HL-60/S4 treated with retinoic acid at 250 ng/mL for 4 days and 3 days (cell line): ENCODE data around the gene APC.
"Not testable (repeated sequence)": the region's sequence is repeated elsewhere in the genome, so short reads cannot be mapped to it uniquely, and the experiment has no call there.

Source experiments
- in situ Hi-C: fragments of 300-500 bp; cut with MboI; formaldehyde crosslinking; loops from 2 replicates; pipeline ENCODE4 v1.7.0; 2022; ENCODE audit warnings: low sequenced_read_pairs

The APC gene

DNA sequence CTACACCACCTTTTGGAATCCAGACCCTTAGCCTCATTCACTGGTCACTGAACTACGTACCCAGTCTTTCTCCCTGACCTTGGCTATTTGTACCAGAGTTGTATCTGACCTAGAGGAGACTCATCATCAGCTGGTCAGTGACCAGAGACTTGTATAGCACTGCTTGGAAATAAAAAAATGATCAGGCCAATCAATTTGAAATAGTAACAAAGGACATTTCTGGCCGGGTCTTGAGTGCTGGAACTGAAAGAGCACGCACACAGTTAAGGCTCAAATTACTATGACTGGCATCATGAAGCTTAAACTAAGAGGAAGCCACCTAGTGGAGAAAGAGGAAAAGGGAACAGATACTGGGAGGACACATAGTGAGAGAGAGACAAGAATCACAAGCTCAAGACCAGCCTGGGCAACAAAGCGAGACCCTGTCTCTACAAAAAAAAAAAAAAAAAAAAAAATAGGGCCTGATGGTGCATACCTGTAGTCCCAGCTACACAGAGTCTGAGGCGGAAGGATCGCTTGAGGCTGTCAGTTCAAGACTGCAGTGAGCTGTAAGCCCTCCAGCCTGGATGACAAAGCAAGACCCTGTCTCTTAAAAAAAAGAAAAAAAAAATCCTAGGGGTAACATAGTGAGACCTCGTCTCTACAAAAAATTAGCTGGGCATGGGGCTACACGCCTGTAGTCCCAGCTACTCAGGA lies 110.6 kb downstream of the APC start:
- in situ Hi-C loops, result no loop called here

DNA sequence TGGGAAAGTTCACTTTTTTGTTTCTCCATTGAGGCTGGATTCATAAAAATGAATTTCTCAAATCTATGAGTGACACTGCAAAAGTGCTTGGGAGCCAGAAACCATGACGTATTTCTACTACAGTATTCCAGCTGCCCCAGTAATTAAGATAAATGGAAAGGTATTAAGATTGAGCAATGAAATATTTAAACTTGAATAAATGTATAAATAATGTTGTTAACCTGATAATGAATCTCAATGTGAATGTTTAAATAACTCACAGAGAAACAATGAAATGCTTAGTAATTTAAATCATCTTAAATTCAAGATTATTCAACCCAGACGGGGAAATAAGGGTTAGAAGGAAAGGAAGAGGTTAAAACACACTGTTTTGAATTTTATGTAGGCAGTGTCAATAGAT lies 112.2 kb downstream of the APC start:
- in situ Hi-C loops, result no loop called here

DNA sequence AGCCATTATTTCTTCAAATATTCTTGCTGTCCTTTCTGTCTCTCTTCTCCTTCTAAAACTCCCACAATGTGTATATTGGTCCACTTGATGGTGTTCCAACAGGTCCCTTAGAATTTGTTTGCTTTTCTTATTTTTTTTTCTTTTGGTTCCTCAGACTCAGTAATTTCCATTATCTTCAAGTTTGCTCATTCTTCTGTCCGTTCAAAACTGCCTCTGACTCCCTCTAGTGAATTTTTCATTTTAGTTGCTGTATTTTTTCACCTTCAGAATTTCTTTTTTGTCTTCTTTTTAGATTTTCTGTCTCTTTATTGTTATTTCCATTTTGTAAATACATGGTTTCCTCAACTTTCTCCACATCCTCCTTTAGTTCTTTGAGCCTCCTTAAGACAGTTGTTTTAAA lies 117.0 kb downstream of the APC start:
- in situ Hi-C loops, result no loop called here

DNA sequence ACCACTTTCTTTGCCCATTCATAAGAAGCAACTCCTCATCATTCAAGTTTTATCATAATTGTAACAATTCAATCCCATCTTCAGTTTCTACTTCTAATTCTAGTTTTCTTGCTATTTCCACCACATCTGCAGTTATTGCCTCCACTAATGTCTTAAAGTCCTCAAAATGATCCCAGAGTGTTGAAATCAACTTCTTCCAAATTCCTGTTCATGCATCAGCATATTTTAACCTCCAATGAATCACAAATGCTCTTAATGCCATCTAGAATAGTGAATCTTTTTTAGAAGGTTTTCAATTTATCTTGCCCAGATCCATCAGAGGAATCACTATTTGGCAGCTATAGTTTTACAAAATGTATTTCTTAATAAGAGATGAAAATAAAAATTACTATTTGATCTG lies 120.2 kb downstream of the APC start:
- in situ Hi-C loops, result no loop called here

DNA sequence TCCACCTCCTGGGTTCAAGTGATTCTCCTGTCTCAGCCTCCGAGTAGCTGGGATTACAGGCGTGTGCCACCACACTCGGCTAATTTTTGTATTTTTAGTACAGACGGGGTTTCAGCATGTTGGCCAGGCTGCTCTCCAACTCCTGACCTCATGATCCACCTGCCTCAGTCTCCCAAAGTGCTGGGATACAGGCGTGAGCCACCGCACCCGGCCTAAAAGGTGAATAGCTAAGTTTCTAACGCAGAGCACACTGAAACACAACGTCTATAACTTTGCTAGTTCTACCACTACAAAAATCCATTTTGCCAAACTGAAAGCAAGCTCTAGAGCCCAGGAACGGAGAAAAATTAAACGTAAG lies 122.9 kb downstream of the APC start:
- in situ Hi-C loops, result not testable (repeated sequence)

DNA sequence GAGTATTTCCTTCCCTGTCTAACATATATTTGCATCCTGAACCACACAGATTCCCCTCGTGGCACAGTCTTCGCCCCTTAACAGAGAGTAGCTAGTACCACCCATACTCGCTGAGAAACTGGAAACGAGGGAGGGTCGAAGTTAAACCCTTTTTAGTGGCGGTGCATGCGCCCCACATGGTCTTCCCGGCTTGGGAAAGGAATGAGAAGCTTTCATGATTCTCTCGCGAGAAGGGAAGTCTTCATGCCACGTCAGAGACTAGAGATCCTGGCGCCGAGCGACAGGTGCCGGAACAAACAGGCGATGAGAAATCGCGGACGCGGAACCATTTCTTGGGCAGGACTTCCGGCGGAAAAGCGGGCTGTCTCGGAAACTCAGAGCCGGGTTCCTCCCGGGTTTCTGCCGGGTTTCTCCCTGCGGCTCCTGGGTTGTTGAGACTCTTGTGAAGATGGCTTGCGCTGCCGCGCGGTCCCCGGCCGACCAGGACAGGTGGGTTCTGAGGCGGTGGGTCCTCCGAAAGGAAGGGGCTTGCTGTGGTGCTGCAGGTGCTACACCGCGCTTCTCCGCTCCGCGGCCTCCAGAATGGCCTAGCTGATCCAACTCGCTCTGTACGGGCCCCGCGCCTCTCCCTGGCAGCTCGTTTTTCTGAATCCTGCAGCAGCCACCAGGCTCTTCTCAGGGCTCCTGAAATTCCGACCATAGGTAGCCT lies 123.4 kb downstream of the APC start, which contains the start of gene SRP19:
Gene SRP19 (plus strand): TSS at position 359 of the 709 bp plus-strand sequence. CDS start 90 bp downstream, at position 449.
- in situ Hi-C loops, result no loop called here

DNA sequence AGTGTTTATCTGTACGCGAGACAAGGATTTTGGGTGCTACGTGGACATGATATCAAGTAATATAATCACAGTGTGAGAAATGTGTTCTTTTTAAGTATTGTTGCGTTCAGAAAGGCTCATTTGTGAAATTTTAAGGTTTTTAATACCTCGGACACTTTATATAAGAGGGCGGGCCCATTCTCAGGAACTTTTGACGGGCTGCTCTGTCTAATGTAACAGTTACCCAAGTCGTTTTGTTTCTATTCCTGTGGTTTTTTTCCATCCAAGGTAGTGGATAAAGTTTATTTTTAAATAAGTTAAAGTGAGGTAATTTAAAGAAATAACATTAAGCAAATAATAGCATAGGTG lies 123.9 kb downstream of the APC start:
- in situ Hi-C loops, result no loop called here

DNA sequence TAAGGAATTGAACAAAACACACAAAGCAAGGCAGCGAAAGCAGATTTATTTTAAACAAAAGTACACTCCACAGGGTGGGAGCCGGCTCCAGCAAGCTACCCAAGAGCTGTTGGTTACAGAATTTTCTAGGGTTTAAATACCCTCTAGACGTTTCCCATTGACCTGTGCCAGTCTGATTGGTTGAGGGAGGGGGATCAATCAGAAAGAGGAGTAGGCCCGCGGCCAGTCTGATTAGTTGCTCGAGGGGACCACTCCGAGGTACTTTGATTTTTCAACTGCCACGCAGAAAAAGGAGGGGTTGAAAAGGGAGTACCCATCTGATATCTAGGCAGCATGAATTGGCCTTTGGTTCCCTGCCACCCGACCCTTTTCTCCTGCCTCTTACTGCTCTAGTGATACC lies 124.4 kb downstream of the APC start:
- in situ Hi-C loops, result no loop called here

DNA sequence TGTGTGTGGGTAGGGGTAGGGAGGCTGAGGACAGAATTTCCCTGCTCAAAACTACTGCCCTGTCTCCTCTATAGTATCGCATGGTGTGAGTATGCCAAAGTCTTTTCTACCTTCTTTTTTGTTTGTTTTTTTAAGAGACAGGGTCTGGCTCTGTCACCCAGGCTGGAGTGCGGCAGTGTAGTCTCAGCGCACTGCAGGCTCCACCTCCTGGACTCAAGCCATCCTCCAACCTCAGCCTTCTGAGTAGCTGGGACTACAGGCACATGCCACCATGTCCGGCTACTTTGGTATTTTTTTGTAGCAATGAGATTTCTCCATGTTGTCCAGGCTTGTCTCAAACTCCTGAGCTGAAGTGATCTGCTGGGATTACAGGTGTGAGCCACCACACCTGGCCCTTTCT lies 125.9 kb downstream of the APC start:
- in situ Hi-C loops, result no loop called here

DNA sequence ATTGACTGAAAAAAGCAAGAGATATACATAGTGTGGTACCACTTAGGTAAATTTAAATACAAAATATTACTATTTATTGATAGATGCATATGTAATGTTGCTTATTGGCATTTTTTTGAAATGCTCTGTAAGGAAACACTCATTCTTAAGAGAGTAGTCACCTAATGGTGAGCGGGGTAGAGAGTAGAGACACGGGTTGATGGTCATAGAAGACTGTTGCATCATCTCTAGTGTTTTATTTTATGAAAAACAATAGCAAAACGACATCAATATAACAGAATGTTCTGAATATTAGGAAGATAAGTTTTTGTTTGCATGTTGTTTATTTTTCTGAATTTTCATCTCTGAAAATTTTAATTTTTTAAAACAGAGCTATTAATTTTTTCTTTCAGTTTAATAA lies 127.4 kb downstream of the APC start:
- in situ Hi-C loops, result no loop called here

DNA sequence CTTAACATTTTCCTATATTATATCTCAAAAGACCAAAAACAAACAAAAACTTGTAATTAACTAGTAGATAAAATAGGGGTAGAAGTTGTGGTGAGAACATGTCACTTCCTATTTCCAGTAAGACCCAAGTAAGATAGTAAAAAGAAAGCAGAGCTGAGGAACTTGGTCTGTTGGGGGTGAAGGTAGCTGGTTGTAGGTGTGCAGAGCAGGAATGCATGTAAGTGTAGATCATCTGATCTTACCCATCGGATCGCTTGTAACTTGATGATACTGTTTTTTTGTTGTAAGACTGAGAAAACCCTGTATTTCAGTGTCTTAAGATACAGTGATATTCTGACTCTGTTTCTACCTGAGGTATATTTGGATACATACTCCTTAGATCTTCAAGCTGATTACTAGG lies 129.1 kb downstream of the APC start:
- in situ Hi-C loops, result no loop called here

DNA sequence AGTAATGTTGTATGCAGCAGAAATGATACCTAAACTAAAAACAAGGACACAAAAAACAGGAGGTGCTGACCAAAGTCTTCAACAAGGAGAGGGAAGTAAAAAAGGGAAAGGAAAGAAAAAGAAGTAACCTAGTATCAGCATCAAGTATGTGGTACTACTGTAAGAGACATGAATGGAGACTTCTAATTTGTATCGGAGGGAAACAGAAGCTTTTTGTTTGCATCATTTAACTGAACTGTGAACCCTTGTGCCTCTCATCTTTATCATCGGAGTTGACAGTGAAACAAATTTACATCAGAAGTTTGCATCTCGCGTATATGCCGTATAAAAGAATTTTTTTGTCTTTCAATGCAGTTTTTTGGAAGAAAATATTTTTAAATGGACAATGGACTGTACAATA lies 129.7 kb downstream of the APC start:
- in situ Hi-C loops, result no loop called here

DNA sequence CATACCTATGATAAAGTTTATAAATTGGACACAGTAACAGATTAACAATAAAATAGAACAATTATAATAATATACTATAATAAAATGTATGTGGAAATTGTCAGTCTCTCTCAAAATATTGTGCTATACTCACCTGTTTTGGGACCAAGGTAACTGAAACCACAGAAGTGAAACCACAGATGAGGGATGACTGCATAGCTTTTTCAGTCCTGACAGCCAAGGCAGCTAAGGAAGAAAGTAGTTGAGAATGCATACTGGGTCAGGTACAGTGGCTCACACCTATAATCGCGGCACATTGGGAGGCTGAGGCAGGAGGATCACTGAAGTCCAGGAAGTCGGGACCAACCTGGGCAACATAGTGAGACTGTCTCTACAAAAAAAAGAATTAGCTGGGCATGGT lies 132.3 kb downstream of the APC start:
- in situ Hi-C loops, result no loop called here

DNA sequence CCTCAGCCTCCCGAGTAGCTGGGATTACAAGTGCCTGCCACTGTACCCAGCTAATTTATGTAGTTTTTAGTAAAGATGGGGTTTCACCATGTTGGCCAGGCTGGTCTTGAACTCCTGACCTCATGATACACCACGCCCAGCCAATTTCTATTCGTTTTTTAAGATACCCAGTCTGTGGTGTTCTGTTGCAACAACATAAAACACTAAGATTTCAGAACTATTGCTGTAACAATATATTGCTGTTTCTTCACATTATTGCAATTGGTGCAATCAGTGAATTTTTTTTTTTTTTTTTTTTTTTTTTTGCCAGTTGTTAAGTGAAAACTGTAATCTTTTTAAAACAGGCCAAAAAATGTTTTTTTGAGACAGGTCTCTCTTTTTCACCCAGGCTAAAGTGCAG lies 133.3 kb downstream of the APC start:
- in situ Hi-C loops, result no loop called here

DNA sequence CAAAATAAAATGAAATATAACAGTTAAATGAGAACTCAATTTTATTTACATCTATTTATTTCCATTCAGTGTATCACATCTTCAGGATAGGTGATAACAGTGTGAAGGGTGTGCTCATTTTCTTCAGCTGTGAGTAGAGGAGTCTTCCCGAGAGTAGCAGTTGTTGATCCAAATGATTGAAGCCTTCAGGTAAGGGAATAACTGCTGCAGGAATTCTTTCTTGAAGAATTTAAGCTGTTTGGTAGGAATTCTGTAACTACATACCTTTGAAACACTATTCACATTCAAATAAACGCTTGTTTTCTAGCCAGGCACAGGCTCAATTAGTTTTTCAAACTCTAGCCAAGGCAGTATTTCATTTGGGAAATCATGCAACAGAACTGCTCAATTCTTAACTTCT lies 138.7 kb downstream of the APC start:
- in situ Hi-C loops, result no loop called here

DNA sequence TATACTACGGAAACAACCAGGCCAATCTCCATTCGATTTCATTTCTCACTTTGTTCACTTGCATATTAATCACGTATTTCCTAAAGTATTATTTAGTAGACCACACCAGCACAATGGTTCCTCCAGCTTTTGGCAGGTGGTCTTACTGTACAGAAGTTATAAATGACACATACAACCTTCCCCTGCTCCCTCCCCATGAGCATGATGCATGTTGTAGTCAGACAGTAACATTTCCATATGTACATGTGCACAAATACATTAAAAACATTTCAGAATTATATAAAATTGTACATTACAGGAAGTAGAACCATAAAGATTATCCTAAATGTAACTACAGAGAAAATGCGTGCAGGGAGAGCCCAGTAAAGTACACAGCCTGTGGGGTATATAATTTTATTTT lies 140.4 kb downstream of the APC start:
- in situ Hi-C loops, result no loop called here

DNA sequence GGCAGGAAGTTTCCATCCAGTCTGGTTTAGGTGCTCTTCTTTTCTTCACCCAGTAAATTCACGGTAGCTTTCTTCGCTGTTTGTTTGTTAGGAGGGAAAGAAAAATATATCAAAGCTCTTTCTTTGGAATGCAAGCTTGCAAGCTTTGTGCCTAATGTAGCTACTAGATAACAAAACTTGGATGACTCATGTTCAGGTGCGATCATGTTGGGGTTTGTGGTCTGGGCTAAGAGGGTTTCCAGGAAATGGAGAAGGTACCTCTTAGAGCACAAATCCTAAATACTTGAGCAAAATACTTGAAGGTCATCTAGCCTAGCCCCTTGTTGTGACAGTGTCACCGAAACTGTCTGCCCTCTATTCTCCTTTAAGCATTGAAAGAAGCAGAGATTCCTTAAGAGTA lies 141.1 kb downstream of the APC start:
- in situ Hi-C loops, result no loop called here

DNA sequence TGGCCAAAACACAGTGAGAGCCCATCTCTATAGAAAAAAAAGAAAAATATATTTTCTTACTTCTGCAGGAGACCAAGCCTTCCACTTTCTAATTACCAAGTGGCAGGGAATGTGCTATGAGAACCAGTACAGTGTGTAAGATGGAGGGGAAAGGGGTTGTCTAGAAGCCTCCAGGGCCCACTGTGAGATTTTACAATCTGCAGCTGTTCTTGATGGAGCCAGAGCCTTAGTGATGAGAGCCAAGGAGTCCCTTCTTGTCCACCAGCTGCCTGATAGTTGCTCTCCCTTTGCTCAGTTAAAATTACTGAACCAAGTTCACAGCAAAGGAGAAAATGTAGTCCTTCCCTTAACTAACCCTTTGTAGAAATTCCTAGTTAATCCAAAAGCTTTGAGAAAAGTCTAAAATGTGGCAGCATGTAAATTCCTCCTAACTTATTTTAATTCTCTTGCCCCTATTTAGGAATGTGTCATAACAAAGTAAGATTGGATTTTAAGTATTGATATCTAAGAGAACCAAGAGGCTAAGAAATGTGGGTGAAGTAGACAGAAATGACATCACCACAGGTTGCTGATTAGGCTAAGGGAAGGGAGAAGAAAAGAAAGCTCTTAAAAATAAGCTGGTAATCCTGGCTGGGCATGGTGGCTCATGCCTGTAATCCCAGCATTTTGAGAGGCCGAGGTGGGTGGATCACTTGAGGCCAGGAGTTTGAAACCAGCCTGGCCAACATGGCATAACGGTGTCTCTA lies 142.7 kb downstream of the APC start:
- in situ Hi-C loops, result no loop called here

DNA sequence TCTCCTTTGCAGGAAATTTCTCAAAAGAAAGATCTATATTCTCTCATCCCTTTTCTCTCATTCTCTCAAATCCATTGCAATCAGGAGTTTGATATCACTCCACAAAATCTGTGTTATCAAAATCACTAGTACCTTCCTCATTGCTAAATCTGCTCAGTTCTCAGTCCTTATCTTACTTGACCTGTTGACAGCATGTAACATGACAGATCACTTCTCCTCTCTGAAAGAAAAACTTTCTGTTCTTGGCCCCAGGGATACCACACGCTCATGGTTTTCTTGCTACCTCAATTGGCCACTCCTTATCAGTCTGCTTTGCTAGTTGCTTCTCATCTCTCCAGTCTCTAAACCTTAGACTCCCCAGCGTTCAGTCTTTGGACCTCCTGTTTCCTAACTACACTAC lies 145.5 kb downstream of the APC start:
- in situ Hi-C loops, result no loop called here

DNA sequence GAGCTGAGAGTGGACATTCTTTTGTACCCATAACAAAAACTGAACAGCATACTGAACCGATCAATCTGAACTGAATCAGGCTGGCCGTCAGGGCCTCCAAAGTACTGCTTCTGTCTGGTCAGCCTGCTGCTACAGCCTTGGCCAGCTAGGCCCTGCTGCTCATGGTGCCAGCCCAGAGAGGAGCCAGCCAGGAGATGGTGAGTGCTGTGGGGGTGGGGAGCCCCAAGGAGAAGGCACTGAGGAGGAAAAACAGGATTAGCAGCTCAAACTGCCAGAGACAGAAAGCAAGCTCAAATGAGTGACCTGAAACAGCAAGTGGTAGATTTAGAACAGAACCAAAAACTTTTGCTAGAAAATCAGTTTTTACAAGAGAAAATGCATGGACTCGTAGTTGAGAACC lies 147.3 kb downstream of the APC start:
- in situ Hi-C loops, result no loop called here

DNA sequence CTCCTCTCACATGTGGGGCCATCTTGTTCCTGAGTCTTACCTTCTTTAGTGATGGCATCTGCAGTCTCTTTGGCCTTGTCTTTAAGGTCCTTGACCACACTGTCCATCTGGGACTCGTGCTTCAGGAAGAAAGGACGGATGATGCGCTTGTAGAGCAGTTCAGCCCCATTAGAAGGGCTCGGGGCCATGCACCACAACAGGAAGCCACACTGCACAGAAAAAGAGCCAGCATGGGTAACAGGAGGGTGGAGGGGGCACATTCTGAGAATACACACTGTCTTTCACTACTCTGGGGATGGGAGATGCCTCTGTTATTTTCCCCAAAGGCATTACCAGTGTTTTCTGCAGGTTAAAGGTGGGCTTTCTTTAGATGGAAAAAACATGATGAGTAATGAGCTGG lies 149.3 kb downstream of the APC start:
- in situ Hi-C loops, result no loop called here

DNA sequence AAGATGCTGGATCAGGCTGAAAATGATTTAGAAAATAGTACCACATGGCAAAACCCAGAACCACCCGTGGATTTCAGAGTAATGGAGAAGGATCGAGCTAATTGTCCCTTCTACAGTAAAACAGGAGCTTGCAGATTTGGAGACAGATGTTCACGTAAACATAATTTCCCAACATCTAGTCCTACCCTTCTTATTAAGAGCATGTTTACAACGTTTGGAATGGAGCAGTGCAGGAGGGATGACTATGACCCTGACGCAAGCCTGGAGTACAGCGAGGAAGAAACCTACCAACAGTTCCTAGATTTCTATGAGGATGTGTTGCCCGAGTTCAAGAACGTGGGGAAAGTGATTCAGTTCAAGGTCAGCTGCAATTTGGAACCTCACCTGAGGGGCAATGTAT lies 154.4 kb downstream of the APC start:
- in situ Hi-C loops, result not testable (repeated sequence)
